ENCODE measurements around the gene PPP4R3B. TPM values are rescaled to one million over a fixed set of nuclear protein-coding genes. Genes with fewer than 3 reads are reported as not detected.

The PPP4R3B gene
- polyA plus RNA-seq, 1 donor (not counting 4 experiments of a cell fraction or from before 2014, with no cell fraction given): 30.1 TPM

- Histone ChIP-seq H3K9me1 (ENCODE audit: control insufficient read depth, extremely low read depth, insufficient read depth, low read length) (no peaks in the 10 kb centered on the region), H3K9me3 (ENCODE audit: control insufficient read depth, low read depth, low read length) (no peaks in the 10 kb centered on the region), H3K79me2 (ENCODE audit: control insufficient read depth, insufficient read depth, low read length) (peaks cover 54% of the 10 kb centered on the region), H2AFZ (ENCODE audit: control insufficient read depth, low read length) (no peak overlapping the region), H3K27me3 (ENCODE audit: control insufficient read depth, extremely low read depth, insufficient read depth, low read length) (no peaks in the 10 kb centered on the region), H3K4me2 (ENCODE audit: control insufficient read depth, extremely low read depth, insufficient read depth, low read depth, low read length) (no peak overlapping the region), H3K27ac (ENCODE audit: control insufficient read depth, insufficient read depth, low read length) (no peak overlapping the region), H3K4me3 (ENCODE audit: control insufficient read depth in 2 of 3, extremely low read depth in 1 of 3, insufficient read depth in 2 of 3, low read depth in 1 of 3, low read length in 3 of 3) (no peak overlapping the region), H3K4me1 (ENCODE audit: control insufficient read depth, extremely low read depth, insufficient read depth, low read length) (no peaks in the 10 kb centered on the region), H4K20me1 (ENCODE audit: control insufficient read depth, extremely low read depth, insufficient read depth, low read length) (no peaks in the 10 kb centered on the region), H3K9ac (ENCODE audit: control insufficient read depth, extremely low read depth, insufficient read depth, low read length) (no peak overlapping the region), H3K36me3 (ENCODE audit: control insufficient read depth in 2 of 2, extremely low read depth in 1 of 2, insufficient read depth in 2 of 2, low read length in 2 of 2) (peaks cover 2 to 7% of the 10 kb centered on the region in 2 experiments)
- no peak for FAIRE-seq
- dilution Hi-C loops (cut with MboI; ENCODE audit: extremely low pct_ligation_motif_present, low sequenced_read_pairs): no loop called here
- no peak for DNase-seq (ENCODE audit: low read depth, low spot score)
- TF ChIP-seq EZH2 (IDR thresholded peaks at IDR 0.05; ENCODE audit: low read length): no peak
- TF ChIP-seq, protein P1, sequence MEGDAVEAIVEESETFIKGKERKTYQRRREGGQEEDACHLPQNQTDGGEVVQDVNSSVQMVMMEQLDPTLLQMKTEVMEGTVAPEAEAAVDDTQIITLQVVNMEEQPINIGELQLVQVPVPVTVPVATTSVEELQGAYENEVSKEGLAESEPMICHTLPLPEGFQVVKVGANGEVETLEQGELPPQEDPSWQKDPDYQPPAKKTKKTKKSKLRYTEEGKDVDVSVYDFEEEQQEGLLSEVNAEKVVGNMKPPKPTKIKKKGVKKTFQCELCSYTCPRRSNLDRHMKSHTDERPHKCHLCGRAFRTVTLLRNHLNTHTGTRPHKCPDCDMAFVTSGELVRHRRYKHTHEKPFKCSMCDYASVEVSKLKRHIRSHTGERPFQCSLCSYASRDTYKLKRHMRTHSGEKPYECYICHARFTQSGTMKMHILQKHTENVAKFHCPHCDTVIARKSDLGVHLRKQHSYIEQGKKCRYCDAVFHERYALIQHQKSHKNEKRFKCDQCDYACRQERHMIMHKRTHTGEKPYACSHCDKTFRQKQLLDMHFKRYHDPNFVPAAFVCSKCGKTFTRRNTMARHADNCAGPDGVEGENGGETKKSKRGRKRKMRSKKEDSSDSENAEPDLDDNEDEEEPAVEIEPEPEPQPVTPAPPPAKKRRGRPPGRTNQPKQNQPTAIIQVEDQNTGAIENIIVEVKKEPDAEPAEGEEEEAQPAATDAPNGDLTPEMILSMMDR (optimal IDR thresholded peaks at IDR 0.05 in 1 of 3, IDR thresholded peaks at IDR 0.05 in 1 of 3, conservative IDR thresholded peaks at IDR 0.05 in 1 of 3; ENCODE audit: extremely low read depth in 1 of 3, insufficient read depth in 2 of 3, low read length in 3 of 3): no peak
These were observed 13.3 kb downstream of the PPP4R3B start for GRCh38 chr2:55604027-55604565.

GRCh38 chr2:55601849-55602248 lies 15.6 kb downstream of the PPP4R3B start:
- Histone ChIP-seq H4K20me1 (ENCODE audit: control insufficient read depth, extremely low read depth, insufficient read depth, low read length) (no peaks in the 10 kb centered on the region), H3K4me3 (ENCODE audit: control insufficient read depth in 2 of 3, extremely low read depth in 1 of 3, insufficient read depth in 2 of 3, low read depth in 1 of 3, low read length in 3 of 3) (no peak overlapping the region), H3K27ac (ENCODE audit: control insufficient read depth, insufficient read depth, low read length) (no peak overlapping the region), H3K36me3 (ENCODE audit: control insufficient read depth in 2 of 2, extremely low read depth in 1 of 2, insufficient read depth in 2 of 2, low read length in 2 of 2) (peaks cover 2 to 17% of the 10 kb centered on the region in 2 experiments), H3K9me1 (ENCODE audit: control insufficient read depth, extremely low read depth, insufficient read depth, low read length) (no peaks in the 10 kb centered on the region), H3K4me1 (ENCODE audit: control insufficient read depth, extremely low read depth, insufficient read depth, low read length) (no peaks in the 10 kb centered on the region), H3K4me2 (ENCODE audit: control insufficient read depth, extremely low read depth, insufficient read depth, low read depth, low read length) (no peak overlapping the region), H3K9ac (ENCODE audit: control insufficient read depth, extremely low read depth, insufficient read depth, low read length) (no peak overlapping the region), H3K79me2 (ENCODE audit: control insufficient read depth, insufficient read depth, low read length) (peaks cover 38% of the 10 kb centered on the region), H3K9me3 (ENCODE audit: control insufficient read depth, low read depth, low read length) (no peaks in the 10 kb centered on the region), H3K27me3 (ENCODE audit: control insufficient read depth, extremely low read depth, insufficient read depth, low read length) (no peaks in the 10 kb centered on the region), H2AFZ (ENCODE audit: control insufficient read depth, low read length) (no peak overlapping the region)
- FAIRE-seq (no peak), DNase-seq (ENCODE audit: low read depth, low spot score) (no peak)
- no peak for TF ChIP-seq EZH2 (IDR thresholded peaks at IDR 0.05; ENCODE audit: low read length)
- TF ChIP-seq, protein P1 (optimal IDR thresholded peaks at IDR 0.05 in 1 of 3, IDR thresholded peaks at IDR 0.05 in 1 of 3, conservative IDR thresholded peaks at IDR 0.05 in 1 of 3; ENCODE audit: extremely low read depth in 1 of 3, insufficient read depth in 2 of 3, low read length in 3 of 3): no peak
- dilution Hi-C loops (cut with MboI; ENCODE audit: extremely low pct_ligation_motif_present, low sequenced_read_pairs): no loop called here
